Osteoblast (primary cell): ENCODE results near the gene ARID3A. TPM values are rescaled to one million over a fixed set of nuclear protein-coding genes. Genes with fewer than 3 reads are reported as not detected.

Source experiments
- DNase-seq: peaks from one replicate; pipeline ENCODE4 v3.0.0; 2011; ENCODE audit warnings: low spot score, mixed read lengths; ENCODE audit not compliant: insufficient read length; ENCODE audit errors: missing footprints
- H2AFZ ChIP-seq: 2 replicates; pipeline ENCODE4 v1.6.0; 2011; ENCODE audit warnings: mild to moderate bottlenecking, low read length
- H3K27ac ChIP-seq: 2 replicates; pipeline ENCODE4 v1.5.1; 2011; ENCODE audit warnings: mild to moderate bottlenecking, low read depth, low read length, moderate library complexity
- H3K27me3 ChIP-seq: 2 replicates; pipeline ENCODE4 v1.6.0; 2012; ENCODE audit warnings: mild to moderate bottlenecking, control low read depth, inconsistent platforms, low read length, moderate library complexity; ENCODE audit not compliant: insufficient read depth
- H3K36me3 ChIP-seq: 2 replicates; pipeline ENCODE4 v1.5.1; 2011; ENCODE audit warnings: mild to moderate bottlenecking, low read length, control low read depth, moderate library complexity; ENCODE audit not compliant: insufficient read depth
- H3K4me1 ChIP-seq: 2 replicates; pipeline ENCODE4 v1.5.1; 2011; ENCODE audit warnings: mild to moderate bottlenecking, low read length, control low read depth, moderate library complexity; ENCODE audit not compliant: insufficient read depth
- H3K4me2 ChIP-seq: 2 replicates; pipeline ENCODE4 v1.6.0; 2011; ENCODE audit warnings: mild to moderate bottlenecking, low read length; ENCODE audit not compliant: insufficient read depth
- H3K4me3 ChIP-seq: fragments of 200-600 bp; sonication (generic); 3 replicates; pipeline ENCODE4 v1.5.1; 2012; ENCODE audit warnings: mild to moderate bottlenecking, low read length, inconsistent platforms; ENCODE audit not compliant: insufficient read depth
- H3K79me2 ChIP-seq: 2 replicates; pipeline ENCODE4 v1.6.0; 2012; ENCODE audit warnings: mild to moderate bottlenecking, low read length, control low read depth, inconsistent platforms; ENCODE audit not compliant: insufficient read depth
- H3K9me3 ChIP-seq: 2 replicates; pipeline ENCODE4 v1.5.1; 2011; ENCODE audit warnings: low read depth, low read length, control low read depth
- H4K20me1 ChIP-seq: 2 replicates; pipeline ENCODE4 v1.6.0; 2012; ENCODE audit warnings: mild to moderate bottlenecking, low read length, control low read depth; ENCODE audit not compliant: insufficient read depth
- total RNA-seq: library from RNA; depleted of rRNA; stranded (reverse); fragments of >200 nt; gene quantifications from 2 replicates; pipeline ENCODE4 v1.2.3, GENCODE V29; 2012
- TF ChIP-seq, protein P1 (sequence below): IDR thresholded peaks from 2 replicates; pipeline ENCODE4 v1.5.1; 2011; ENCODE audit warnings: mild to moderate bottlenecking, low read depth, low read length, moderate library complexity; ENCODE audit errors: extremely low read depth

The ARID3A gene
- total RNA-seq, 1 donor, result 21.7 TPM

DNA sequence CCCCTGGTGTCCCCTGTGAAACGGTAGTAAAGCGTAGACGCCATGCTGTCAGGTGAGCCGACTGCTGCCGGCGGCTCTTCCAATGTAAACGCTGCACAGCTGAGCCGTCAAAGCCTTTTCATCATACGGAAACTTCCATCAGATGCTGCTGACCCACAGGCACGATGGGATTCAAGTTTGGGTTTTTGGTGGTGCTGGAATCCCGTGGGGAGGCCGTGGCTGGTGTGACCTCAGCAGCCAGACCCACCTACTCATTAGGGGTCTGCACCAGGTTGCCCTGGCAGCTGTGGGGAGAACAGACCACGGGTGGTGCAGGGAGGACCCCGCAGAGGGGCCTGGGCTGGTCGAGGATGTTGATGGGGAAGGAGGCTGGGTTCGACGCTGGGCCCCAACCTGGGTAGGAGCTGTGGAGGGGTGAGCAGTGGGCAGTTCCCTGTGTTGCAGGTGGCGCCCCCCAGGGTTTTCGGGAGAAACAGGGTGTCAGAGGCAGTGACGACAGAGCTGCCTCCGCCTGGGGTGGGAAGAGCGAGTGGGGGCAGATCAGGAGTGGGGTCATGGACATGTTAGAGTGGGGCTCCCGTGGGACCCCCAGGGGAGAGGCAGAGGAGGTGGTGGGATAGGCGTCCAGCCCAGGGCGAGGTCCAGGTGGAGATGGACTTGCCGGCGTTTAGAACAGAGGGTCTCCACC, 81.0 kb downstream of the ARID3A start:
- H3K4me1 ChIP-seq, result no peaks in the 10 kb centered on the region
- H3K36me3 ChIP-seq, result peaks cover 9% of the 10 kb centered on the region
- H3K27me3 ChIP-seq, result peaks cover 4% of the 10 kb centered on the region
- H2AFZ ChIP-seq, result no peak overlapping the region
- H3K4me3 ChIP-seq, result no peak overlapping the region
- H3K27ac ChIP-seq, result no peak overlapping the region
- H3K79me2 ChIP-seq, result no peaks in the 10 kb centered on the region
- TF ChIP-seq, protein P1, sequence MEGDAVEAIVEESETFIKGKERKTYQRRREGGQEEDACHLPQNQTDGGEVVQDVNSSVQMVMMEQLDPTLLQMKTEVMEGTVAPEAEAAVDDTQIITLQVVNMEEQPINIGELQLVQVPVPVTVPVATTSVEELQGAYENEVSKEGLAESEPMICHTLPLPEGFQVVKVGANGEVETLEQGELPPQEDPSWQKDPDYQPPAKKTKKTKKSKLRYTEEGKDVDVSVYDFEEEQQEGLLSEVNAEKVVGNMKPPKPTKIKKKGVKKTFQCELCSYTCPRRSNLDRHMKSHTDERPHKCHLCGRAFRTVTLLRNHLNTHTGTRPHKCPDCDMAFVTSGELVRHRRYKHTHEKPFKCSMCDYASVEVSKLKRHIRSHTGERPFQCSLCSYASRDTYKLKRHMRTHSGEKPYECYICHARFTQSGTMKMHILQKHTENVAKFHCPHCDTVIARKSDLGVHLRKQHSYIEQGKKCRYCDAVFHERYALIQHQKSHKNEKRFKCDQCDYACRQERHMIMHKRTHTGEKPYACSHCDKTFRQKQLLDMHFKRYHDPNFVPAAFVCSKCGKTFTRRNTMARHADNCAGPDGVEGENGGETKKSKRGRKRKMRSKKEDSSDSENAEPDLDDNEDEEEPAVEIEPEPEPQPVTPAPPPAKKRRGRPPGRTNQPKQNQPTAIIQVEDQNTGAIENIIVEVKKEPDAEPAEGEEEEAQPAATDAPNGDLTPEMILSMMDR, result no peak
- DNase-seq, result peak; percentile 92
- no peak overlapping the region for H3K4me2 ChIP-seq
- no peaks in the 10 kb centered on the region for H3K9me3 ChIP-seq
- peaks cover 3% of the 10 kb centered on the region for H4K20me1 ChIP-seq

DNA sequence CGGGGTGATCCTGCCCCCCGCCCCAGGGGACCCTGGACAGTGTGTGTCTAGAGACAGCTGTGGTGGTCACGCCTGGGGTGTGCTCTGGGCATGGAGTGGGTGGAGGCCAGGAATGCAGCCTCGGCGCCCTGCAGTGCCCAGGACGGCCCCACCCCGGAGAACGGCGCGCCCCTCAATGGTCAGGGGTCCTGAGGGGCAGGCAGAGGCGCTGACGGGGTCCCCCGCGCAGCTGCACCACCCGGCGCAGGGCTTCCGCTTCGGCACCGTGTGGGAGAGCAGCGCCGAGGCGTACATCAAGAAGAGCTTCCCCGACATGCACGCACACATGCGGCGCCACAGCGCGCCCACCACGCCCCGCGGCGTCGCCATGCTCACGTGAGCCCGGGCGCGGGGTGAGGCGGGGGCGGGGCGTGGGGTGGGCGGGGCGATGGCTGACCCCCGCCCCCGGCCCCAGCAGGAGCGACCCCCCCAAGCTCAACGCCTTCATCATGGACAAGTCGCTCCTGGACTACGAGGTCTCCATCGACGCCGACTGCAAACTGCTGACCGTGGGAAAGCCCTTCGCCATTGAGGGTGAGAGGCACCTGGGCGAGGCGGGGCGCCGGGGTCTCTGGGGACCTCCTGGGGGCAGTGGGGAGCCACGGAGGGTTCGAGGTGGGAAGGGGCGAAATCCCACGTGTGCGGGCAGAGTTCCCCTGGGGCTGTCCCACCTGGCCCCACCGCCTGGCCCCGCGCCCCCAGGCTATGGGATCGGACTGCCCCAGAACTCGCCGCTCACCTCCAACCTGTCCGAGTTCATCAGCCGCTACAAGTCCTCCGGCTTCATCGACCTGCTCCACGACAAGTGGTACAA, 81.8 kb downstream of the ARID3A start:
- H3K4me3 ChIP-seq, result no peak overlapping the region
- no peak overlapping the region for H2AFZ ChIP-seq
- H3K9me3 ChIP-seq, result no peaks in the 10 kb centered on the region
- H3K27me3 ChIP-seq, result peaks cover 1% of the 10 kb centered on the region
- no peak for DNase-seq
- peaks cover 14% of the 10 kb centered on the region for H3K36me3 ChIP-seq
- no peak overlapping the region for H3K27ac ChIP-seq
- H3K4me2 ChIP-seq, result no peak overlapping the region
- TF ChIP-seq, protein P1, result no peak
- H4K20me1 ChIP-seq, result peaks cover 3% of the 10 kb centered on the region
- no peaks in the 10 kb centered on the region for H3K79me2 ChIP-seq
- no peaks in the 10 kb centered on the region for H3K4me1 ChIP-seq

DNA sequence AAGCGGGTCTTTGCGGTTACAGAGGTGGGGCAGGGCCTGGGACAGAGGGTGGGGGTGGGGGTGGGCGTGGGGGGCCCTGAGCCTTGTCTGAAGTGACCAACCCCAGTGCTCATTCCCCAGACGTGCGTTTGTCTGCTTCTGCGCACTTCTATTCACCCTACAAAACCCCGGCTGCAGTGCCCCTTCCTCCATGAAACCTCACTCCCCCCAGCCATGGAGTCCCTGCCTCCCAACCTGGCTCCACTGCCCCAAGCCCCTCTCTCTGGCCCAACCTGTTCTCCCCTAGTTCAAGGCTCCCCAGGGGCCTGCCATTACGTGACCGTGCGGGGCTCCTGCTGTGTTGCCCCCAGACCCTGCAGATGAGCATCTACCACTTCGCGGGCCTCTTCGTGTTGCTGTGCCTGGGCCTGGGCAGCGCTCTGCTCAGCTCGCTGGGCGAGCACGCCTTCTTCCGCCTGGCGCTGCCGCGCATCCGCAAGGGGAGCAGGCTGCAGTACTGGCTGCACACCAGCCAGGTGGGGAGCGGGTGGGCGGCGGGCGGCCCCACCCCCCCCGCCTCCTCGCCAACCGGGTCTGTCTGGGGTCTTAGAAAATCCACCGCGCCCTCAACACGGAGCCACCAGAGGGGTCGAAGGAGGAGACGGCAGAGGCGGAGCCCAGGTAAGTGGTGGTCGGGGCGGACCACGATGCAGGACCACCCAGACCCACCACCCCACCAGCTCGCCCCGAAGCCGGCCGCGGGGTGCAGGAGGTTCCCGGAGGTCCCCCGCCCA, 82.6 kb downstream of the ARID3A start:
- H3K4me2 ChIP-seq, result no peak overlapping the region
- peaks cover 7% of the 10 kb centered on the region for H3K79me2 ChIP-seq
- no peaks in the 10 kb centered on the region for H3K27me3 ChIP-seq
- peaks cover 18% of the 10 kb centered on the region for H3K36me3 ChIP-seq
- H3K4me3 ChIP-seq, result no peak overlapping the region
- H4K20me1 ChIP-seq, result peaks cover 9% of the 10 kb centered on the region
- no peaks in the 10 kb centered on the region for H3K9me3 ChIP-seq
- H3K4me1 ChIP-seq, result no peaks in the 10 kb centered on the region
- H2AFZ ChIP-seq, result no peak overlapping the region
- TF ChIP-seq, protein P1, result no peak
- H3K27ac ChIP-seq, result no peak overlapping the region
- DNase-seq, result no peak
